Epithelial cell of alveolus of lung (primary cell): ENCODE results near the gene HMGB2. TPM values are rescaled to one million over a fixed set of nuclear protein-coding genes. Genes with fewer than 3 reads are reported as not detected.

ENCODE experiments used
- total RNA-seq: library from RNA; depleted of rRNA; stranded (reverse); fragments of >200 nt; gene quantifications from 2 replicates; pipeline ENCODE4 v1.2.1, GENCODE V29; 2015

HMGB2 gene
- 67.9 and 116 TPM in 2 replicates for total RNA-seq

DNA sequence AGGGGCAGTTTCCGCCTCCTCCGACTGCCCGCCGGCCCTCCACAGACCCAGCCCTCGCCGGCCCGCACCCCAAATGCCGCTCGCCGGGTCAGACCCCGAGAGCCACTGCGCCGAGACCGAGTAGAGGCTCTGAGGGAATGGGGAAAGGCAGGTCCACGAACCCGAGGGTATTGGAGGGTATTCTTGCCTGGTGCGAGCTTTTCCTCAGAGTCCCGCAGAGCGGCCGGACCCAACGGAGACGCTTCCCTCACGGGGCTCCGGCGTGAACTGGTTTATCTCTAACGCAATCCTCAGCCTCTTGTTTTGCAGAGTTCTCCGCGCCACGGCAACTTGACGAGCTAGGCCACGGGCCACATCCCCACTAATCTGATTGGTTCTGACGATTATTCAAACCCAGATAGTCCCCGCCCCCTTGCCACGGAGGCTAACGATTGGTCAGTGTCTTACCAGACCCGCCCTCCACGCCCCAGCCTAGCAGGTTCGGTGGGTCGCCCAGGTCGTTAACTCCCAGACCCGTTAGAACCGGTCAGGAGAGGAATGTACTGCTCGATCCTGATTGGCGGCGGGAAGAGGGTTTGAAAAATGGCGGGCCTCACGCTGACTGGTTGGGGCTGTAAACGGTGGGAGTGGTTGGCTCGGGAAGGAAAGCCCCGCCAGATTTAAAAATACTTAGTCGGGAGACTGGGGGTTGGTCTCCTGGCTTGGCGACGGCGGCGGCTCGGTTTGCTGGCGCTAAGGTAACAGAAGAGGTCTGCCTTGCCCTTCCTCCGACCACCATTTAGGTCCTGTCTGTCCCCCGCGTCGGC is at the start of gene HMGB2:
Gene HMGB2 (minus strand): TSS at position 274 of the 806 bp plus-strand sequence. CDS start 709 bp downstream, outside the sequence.

DNA sequence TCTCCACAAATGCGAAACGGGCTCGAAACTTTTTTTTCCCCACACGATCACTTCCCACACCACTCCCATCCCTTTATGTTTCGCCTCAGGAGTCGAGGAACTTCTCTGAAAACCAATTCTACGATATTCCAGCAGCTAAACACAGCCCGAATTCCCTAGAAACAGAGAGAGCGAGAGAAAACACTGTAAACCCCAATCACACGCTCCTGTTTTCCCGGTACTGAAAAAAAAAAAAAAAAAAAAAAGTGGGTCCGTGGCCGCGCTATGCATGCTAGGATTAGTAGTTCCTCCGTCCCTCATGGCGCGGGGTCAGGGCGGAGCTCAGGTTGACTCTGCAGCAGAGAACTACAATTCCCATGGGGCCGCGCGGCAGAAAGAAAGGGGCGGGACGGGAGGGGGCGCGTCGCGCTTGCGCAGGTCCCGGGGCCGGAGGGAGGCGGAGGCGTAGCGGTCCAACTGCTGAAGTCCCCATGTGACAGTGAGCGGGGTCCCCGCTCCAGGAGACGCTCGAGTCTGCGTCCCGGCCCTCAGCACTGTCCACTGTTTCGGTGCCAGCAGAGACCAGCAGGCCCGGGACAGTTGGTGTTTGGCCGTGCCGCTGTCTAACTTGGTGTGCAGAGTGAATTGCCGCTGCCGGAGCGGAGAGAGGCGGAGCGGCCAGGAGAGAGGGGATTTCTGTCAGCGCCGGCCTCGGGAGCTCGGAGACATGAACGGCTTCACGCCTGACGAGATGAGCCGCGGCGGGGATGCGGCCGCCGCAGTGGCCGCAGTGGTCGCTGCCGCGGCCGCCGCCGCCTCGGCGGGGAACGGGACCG is 36.5 kb upstream of the HMGB2 start, which contains the start of gene SAP30:
Gene SAP30 (plus strand): TSS at position 478 of the 815 bp plus-strand sequence. CDS start 229 bp downstream, at position 707.

Other genes with a start within 250 kb of the HMGB2 start
- gene GALNT7, start 165.5 kb downstream of the HMGB2 start, total RNA-seq: 19.0 and 24.7 TPM in 2 replicates
- gene SAP30, start 36.6 kb upstream of the HMGB2 start, total RNA-seq: 18.2 and 25.6 TPM in 2 replicates
- gene SCRG1, start 64.8 kb upstream of the HMGB2 start, total RNA-seq: 0.13 TPM in 1 of 2 replicates, not detected in the other
- 1.9 and 2.3 TPM in 2 replicates for gene HAND2, start 195.9 kb upstream of the HMGB2 start, total RNA-seq